Urinary bladder (tissue), 4 donors: Measurements from ENCODE around the gene SMYD2. TPM values are rescaled to one million over a fixed set of nuclear protein-coding genes. Genes with fewer than 3 reads are reported as not detected.

Experiments
- DNase-seq: peaks from one replicate; pipeline ENCODE4 v3.0.0-alpha.2; 2015; ENCODE audit errors: extremely low spot score
- H3K27ac ChIP-seq: one replicate; pipeline ENCODE4 v1.5.1; 2013; ENCODE audit warnings: low read depth, mild to moderate bottlenecking, moderate library complexity
- H3K36me3 ChIP-seq: one replicate; pipeline ENCODE4 v1.6.1; 2013; ENCODE audit warnings: mild to moderate bottlenecking, moderate library complexity; ENCODE audit not compliant: insufficient read depth
- H3K4me1 ChIP-seq: one replicate; pipeline ENCODE4 v1.6.1; 2013; ENCODE audit warnings: mild to moderate bottlenecking, moderate library complexity; ENCODE audit not compliant: insufficient read depth
- H3K4me3 ChIP-seq: one replicate; pipeline ENCODE4 v1.5.1; 2013; ENCODE audit warnings: low read depth, low read length
- WGBS: extraction: QIAGEN DNeasy Blood & Tissue Kit; methylation state at CpG from one replicate; pipeline ENCODE4 v1.1.7; 2013; 5-methylcytosine and 5-hydroxymethylcytosine counted together
- polyA plus RNA-seq: library from polyadenylated mRNA; stranded (reverse); fragments of 200-250 nt; gene quantifications from one replicate; pipeline ENCODE4 v1.2.3, GENCODE V29; 2013
- total RNA-seq: library from RNA; depleted of rRNA; stranded (reverse); fragments of >200 nt; gene quantifications from one replicate; pipeline ENCODE4 v1.2.3, GENCODE V29; 2014
- donor health status: healthy with polysubstance abuse.
- donor health status: healthy.

Gene SMYD2
- total RNA-seq, result 41.7 TPM
- 13.0 TPM for polyA plus RNA-seq

- H3K4me3 ChIP-seq, result peak within 1 kb of the TSS; percentile 100
- DNase-seq, result no peak
- WGBS, result under 1% methylated on average over 92 of the region's 94 CpGs
- H3K36me3 ChIP-seq, result no peaks in the 10 kb centered on the region
- H3K4me1 ChIP-seq, result no peaks in the 10 kb centered on the region
- peak within 1 kb of the TSS; percentile 93 for H3K27ac ChIP-seq
Observed at GRCh38 chr1:214281021-214281719, at the start of gene SMYD2. Gene SMYD2, plus strand, starts transcription at chr1:214281159. Its CDS starts 96 bp downstream, at chr1:214281255.

- no peak overlapping the region for H3K4me3 ChIP-seq
- WGBS, result 62% methylated on average over 9 of the region's 9 CpGs
- no peak for DNase-seq
Observed at GRCh38 chr1:214233856-214234634, 46.9 kb upstream of the SMYD2 start.

GRCh38 chr1:214234635-214235025, 46.3 kb upstream of the SMYD2 start:
- no peak overlapping the region for H3K27ac ChIP-seq
- no peaks in the 10 kb centered on the region for H3K4me1 ChIP-seq
- no peak overlapping the region for H3K4me3 ChIP-seq
- no peaks in the 10 kb centered on the region for H3K36me3 ChIP-seq
- WGBS, result 75% methylated on average over 3 of the region's 3 CpGs
- DNase-seq, result no peak

More at GRCh38 chr1:214233856-214234634, 46.9 kb upstream of the SMYD2 start:
- no peaks in the 10 kb centered on the region for H3K4me1 ChIP-seq
- no peaks in the 10 kb centered on the region for H3K36me3 ChIP-seq
- no peak overlapping the region for H3K27ac ChIP-seq

- no peak for DNase-seq
- Histone ChIP-seq H3K4me1 (no peaks in the 10 kb centered on the region), H3K36me3 (no peaks in the 10 kb centered on the region), H3K4me3 (no peak overlapping the region), H3K27ac (no peak overlapping the region)
- WGBS, result 49% methylated on average over 2 of the region's 2 CpGs
Observed at GRCh38 chr1:214236477-214236876, 44.5 kb upstream of the SMYD2 start.

- H3K27ac ChIP-seq, result no peak overlapping the region
- H3K4me1 ChIP-seq, result no peaks in the 10 kb centered on the region
- H3K36me3 ChIP-seq, result no peaks in the 10 kb centered on the region
- no peak for DNase-seq
- H3K4me3 ChIP-seq, result no peak overlapping the region
- 77% methylated on average over 7 of the region's 7 CpGs for WGBS
Observed at GRCh38 chr1:214241060-214241459, 39.9 kb upstream of the SMYD2 start.

GRCh38 chr1:214244252-214244651, 36.7 kb upstream of the SMYD2 start:
- H3K4me3 ChIP-seq, result no peak overlapping the region
- no peaks in the 10 kb centered on the region for H3K36me3 ChIP-seq
- DNase-seq, result no peak
- no peak overlapping the region for H3K27ac ChIP-seq
- 95% methylated on average over 20 of the region's 20 CpGs for WGBS
- no peaks in the 10 kb centered on the region for H3K4me1 ChIP-seq

- DNase-seq, result no peak
- H3K4me1 ChIP-seq, result no peaks in the 10 kb centered on the region
- H3K27ac ChIP-seq, result no peak overlapping the region
- no peaks in the 10 kb centered on the region for H3K36me3 ChIP-seq
- no peak overlapping the region for H3K4me3 ChIP-seq
- 79% methylated on average over 2 of the region's 2 CpGs for WGBS
Observed at GRCh38 chr1:214244841-214245240, 36.1 kb upstream of the SMYD2 start.

GRCh38 chr1:214247501-214248041, 33.4 kb upstream of the SMYD2 start:
- Histone ChIP-seq H3K27ac (no peak overlapping the region), H3K4me1 (no peaks in the 10 kb centered on the region), H3K36me3 (no peaks in the 10 kb centered on the region), H3K4me3 (no peak overlapping the region)
- no peak for DNase-seq
- 75% methylated on average over 8 of the region's 8 CpGs for WGBS

GRCh38 chr1:214248311-214249085, 32.5 kb upstream of the SMYD2 start:
- no peaks in the 10 kb centered on the region for H3K36me3 ChIP-seq
- 84% methylated on average over 7 of the region's 7 CpGs for WGBS
- no peak overlapping the region for H3K4me3 ChIP-seq
- no peaks in the 10 kb centered on the region for H3K4me1 ChIP-seq
- H3K27ac ChIP-seq, result no peak overlapping the region
- DNase-seq, result no peak

GRCh38 chr1:214249651-214250050, 31.3 kb upstream of the SMYD2 start:
- Histone ChIP-seq H3K27ac (no peak overlapping the region), H3K36me3 (no peaks in the 10 kb centered on the region), H3K4me1 (no peaks in the 10 kb centered on the region), H3K4me3 (no peak overlapping the region)
- 93% methylated on average over 14 of the region's 14 CpGs for WGBS
- no peak for DNase-seq

GRCh38 chr1:214251354-214251753, 29.6 kb upstream of the SMYD2 start:
- 76% methylated on average over 2 of the region's 2 CpGs for WGBS
- DNase-seq, result no peak
- Histone ChIP-seq H3K4me3 (no peak overlapping the region), H3K4me1 (no peaks in the 10 kb centered on the region), H3K36me3 (no peaks in the 10 kb centered on the region), H3K27ac (no peak overlapping the region)

- 90% methylated on average over 2 of the region's 2 CpGs for WGBS
- Histone ChIP-seq H3K36me3 (no peaks in the 10 kb centered on the region), H3K27ac (no peak overlapping the region), H3K4me1 (no peaks in the 10 kb centered on the region), H3K4me3 (no peak overlapping the region)
- no peak for DNase-seq
Observed at GRCh38 chr1:214255509-214255908, 25.4 kb upstream of the SMYD2 start.

- Histone ChIP-seq H3K27ac (no peak overlapping the region), H3K36me3 (no peaks in the 10 kb centered on the region), H3K4me1 (no peaks in the 10 kb centered on the region), H3K4me3 (no peak overlapping the region)
- no peak for DNase-seq
- 65% methylated on average over 2 of the region's 2 CpGs for WGBS
Observed at GRCh38 chr1:214259353-214259977, 21.5 kb upstream of the SMYD2 start.
